BJ (cell line): ENCODE data around the gene ZNF79. TPM values are rescaled to one million over a fixed set of nuclear protein-coding genes. Genes with fewer than 3 reads are reported as not detected.

Source experiments
- CTCF ChIA-PET: fragments of 350-600 bp; formaldehyde crosslinking; extraction: SDS; loops from one replicate; lab custom pipeline; 2021; ENCODE audit warnings: antibody characterized with exemption, inconsistent platforms; lab: Yijun Ruan, JAX
- POLR2A ChIA-PET: fragments of 300-600 bp; sonication (Branson Sonifier 250); formaldehyde crosslinking; extraction: SDS; loops from one replicate; lab custom pipeline; 2021; ENCODE audit warnings: antibody characterized with exemption; lab: Charles Lee
- DNase-seq: peaks from one replicate; pipeline ENCODE4 v3.0.0-alpha.2; 2011; ENCODE audit warnings: low read depth
- H3K27me3 ChIP-seq: 2 replicates; pipeline ENCODE4 v1.6.0; 2011; ENCODE audit warnings: low read length; ENCODE audit not compliant: control insufficient read depth, insufficient read depth
- H3K36me3 ChIP-seq: 2 replicates; pipeline ENCODE4 v1.5.1; 2011; ENCODE audit warnings: low read length; ENCODE audit not compliant: control insufficient read depth, insufficient read depth
- H3K4me3 ChIP-seq: 2 replicates; pipeline ENCODE4 v1.5.1; 2011; ENCODE audit warnings: low read depth, mild to moderate bottlenecking, control low read depth, low read length
- CTCF ChIP-seq: IDR thresholded peaks from 2 replicates; pipeline ENCODE4 v1.5.1; 2011; ENCODE audit warnings: low read depth, mild to moderate bottlenecking, control low read depth, inconsistent platforms, low read length, moderate library complexity; ENCODE audit not compliant: insufficient read depth
- polyA plus RNA-seq: library from polyadenylated mRNA; depleted of rRNA; stranded (reverse); fragments of >200 nt; gene quantifications from 2 replicates; pipeline ENCODE4 v1.2.3, GENCODE V29; 2011; rRNA removed
- small RNA-seq: library from RNA; depleted of rRNA; stranded (forward); fragments of <200 nt; gene quantifications from one replicate; pipeline ENCODE3, GENCODE V24; 2012; ENCODE audit warnings: low replicate concordance, low read depth; ENCODE audit not compliant: insufficient read length

The ZNF79 gene
- polyA plus RNA-seq, 1 experiment, result 6.9 TPM

DNA sequence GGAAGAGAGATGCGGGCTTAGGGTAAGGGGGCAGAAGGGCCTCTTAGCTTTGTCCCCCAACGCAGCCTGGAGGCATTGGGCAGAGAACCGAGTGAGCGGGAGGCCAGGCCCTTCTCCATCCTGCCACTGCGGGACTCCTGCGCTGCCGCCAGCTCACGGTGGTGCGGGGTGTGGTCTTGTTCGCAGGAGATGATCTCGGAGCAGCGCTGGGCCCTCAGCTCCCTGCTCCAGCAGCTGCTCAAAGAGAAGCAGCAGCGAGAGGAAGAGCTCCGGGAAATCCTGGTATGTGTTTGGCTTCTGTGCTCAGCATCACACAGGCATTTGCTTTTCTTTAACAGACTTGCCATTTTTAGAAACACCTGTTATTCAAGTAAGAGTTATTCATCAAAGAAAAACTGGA, 68.4 kb downstream of the ZNF79 start:
- no peak overlapping the region for H3K4me3 ChIP-seq
- CTCF ChIA-PET, result interaction anchor here (1.9 kb wide), 1 partner anchor 10 kb away, joined by 9 read pairs; no protein-coding TSS in a partner anchor
- no peak for DNase-seq
- no peak for TF ChIP-seq CTCF
- no peaks in the 10 kb centered on the region for H3K27me3 ChIP-seq
- H3K36me3 ChIP-seq, result peaks cover 19% of the 10 kb centered on the region
- POLR2A ChIA-PET, result no interaction called here

DNA sequence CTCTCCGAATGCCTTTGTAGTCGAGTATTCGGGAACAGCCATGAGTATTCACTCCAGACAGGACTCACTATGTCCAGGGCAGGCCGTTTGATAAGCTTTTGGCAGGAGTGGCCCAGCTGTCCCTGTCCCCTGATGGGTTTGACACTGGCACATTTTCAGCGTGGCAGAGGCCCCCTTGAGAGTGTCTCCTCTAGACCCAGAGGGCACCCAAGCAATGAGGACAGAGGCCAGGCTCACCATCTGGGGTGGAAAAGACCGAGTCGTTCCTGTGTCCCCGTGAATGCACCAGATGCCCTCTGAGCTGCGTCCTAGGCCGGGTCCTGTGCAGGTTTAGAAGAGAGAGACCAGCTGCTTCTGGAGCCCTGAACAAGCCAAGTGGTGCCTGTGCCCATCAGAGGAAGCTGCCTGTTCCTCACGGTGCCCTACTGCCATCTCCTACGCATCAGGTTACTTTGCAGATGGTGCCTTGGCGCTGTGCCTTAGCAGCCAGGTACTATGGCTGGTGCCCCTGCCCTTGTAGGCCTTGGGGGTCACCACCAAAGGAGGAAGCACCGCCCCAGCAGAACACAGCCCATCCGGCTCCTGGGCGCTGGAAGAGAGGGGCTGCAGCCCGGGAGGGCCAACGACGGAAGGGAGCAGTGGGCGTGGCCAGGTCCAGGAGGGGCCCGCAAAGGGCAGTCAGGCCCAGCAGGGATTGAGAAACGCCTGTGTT, 69.6 kb downstream of the ZNF79 start:
- TF ChIP-seq CTCF, result no peak
- no peaks in the 10 kb centered on the region for H3K27me3 ChIP-seq
- CTCF ChIA-PET, result interaction anchor here (1.9 kb wide), 1 partner anchor 9 kb away, joined by 9 read pairs; no protein-coding TSS in a partner anchor
- POLR2A ChIA-PET, result no interaction called here
- no peak overlapping the region for H3K4me3 ChIP-seq
- peaks cover 19% of the 10 kb centered on the region for H3K36me3 ChIP-seq
- DNase-seq, result no peak

DNA sequence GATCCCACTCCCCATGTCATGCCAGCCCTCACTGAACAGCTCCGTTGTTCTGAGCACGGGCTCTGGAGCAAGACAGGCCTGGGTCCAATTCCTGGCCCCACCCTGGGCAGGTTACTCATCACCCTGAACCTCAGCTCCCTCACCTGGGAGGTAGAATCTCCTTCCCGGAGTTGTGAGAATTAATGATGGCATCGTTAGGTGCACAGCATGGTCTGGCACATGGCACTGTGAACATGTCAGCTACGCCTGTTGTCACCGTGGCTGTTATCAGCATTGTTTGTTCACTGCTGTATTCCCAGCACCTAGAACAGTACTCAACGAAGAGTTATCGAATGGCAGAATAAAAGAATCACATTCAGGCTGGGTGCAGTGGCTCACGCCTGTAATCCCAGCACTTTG, 70.1 kb downstream of the ZNF79 start:
- Histone ChIP-seq H3K36me3 (peaks cover 17% of the 10 kb centered on the region), H3K27me3 (no peaks in the 10 kb centered on the region), H3K4me3 (no peak overlapping the region)
- ChIA-PET CTCF (interaction anchor here (1.9 to 2.9 kb wide), 2 partner anchors 9 to 91 kb away, joined by 8 to 9 read pairs; no protein-coding TSS in a partner anchor), POLR2A (no interaction called here)
- no peak for TF ChIP-seq CTCF
- DNase-seq, result no peak

Small RNA genes lying within 50 kb of the gene (small RNA-seq; reads per million reads assigned to genes)
- gene RF00019, result not detected
- 13.1 reads per million, percentile 79 among the genes with 10 or more reads in this experiment for gene SNORA65

Other genes with a start within 250 kb of the ZNF79 start
- gene GARNL3, start 159.6 kb upstream of the ZNF79 start, polyA plus RNA-seq, result 2.1 and 2.2 TPM in 2 replicates
- 9.5 and 16.7 TPM in 2 replicates for gene SLC2A8, start 27.2 kb upstream of the ZNF79 start, polyA plus RNA-seq
- gene RPL12, start 27.0 kb downstream of the ZNF79 start, polyA plus RNA-seq, result 2,343 and 2,359 TPM in 2 replicates
- 3.5 and 5.2 TPM in 2 replicates for gene LRSAM1, start 27.1 kb downstream of the ZNF79 start, polyA plus RNA-seq
- gene STXBP1, start 187.9 kb downstream of the ZNF79 start, polyA plus RNA-seq, result 16.2 and 18.1 TPM in 2 replicates